GM21619 (cell line): ENCODE measurements around the gene PTP4A2.
"Not testable (repeated sequence)": the region's sequence is repeated elsewhere in the genome, so short reads cannot be mapped to it uniquely, and the experiment has no call there.

Experiments
- ATAC-seq: cut with Tn5 transposase; IDR thresholded peaks from one replicate; pipeline ENCODE4 v1.9.1; 2021; ENCODE audit not compliant: unreplicated experiment

Gene PTP4A2

DNA sequence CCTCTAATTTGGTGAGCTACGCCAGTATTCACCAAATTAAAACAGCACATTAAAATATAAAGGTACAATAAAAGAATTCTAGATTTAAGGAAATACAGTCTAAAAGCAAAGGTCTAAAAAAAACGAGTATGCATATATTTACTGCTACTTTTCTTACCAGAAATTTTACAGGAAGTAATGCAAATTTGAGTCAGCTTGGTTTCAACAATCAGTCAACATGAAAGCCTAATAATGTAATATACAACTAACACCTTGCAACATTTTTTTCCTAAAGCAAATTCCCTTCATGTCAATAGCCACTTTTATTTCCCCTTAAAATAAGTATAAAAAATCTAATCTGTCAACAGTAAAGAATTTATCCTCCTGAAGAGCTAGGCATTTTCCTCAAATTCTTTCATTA is 11.9 kb downstream of the PTP4A2 start:
- no peak for ATAC-seq

DNA sequence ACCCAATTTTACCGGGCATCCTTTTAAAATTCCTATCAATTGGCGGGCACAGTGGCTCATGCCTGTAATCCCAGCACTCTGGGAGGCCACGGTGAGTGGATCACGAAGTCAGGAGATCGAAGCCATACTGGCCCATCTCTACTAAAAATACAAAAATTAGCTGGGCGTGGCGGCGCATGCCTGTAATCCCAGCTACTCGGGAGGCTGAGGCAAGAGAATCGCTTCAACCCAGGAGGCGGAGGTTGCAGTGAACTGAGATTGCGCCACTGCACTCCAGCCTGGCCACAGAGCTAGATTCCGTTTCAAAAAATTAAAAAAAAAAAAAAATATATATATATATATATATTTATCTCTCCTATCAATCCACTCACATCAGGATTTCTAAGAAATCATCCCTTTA is 12.3 kb downstream of the PTP4A2 start:
- not testable (repeated sequence) for ATAC-seq

DNA sequence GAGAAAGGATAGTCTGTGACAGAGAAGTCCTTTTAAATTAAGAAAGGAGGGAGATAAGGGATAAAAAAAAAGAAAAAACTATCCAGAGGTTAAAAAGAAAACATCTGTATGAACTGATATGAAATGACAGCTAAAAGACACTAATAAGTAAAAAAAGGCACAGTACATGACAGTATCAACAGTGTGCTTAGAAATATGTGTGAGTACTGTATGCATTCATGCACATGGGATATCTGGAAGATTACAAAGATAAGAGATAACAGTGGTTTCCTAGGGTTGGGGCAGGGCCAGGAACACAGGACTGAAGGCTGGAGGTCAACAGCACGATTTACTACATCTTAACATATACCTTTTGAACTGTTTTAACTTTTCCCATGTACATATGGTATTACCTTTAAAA is 13.3 kb downstream of the PTP4A2 start:
- no peak for ATAC-seq

DNA sequence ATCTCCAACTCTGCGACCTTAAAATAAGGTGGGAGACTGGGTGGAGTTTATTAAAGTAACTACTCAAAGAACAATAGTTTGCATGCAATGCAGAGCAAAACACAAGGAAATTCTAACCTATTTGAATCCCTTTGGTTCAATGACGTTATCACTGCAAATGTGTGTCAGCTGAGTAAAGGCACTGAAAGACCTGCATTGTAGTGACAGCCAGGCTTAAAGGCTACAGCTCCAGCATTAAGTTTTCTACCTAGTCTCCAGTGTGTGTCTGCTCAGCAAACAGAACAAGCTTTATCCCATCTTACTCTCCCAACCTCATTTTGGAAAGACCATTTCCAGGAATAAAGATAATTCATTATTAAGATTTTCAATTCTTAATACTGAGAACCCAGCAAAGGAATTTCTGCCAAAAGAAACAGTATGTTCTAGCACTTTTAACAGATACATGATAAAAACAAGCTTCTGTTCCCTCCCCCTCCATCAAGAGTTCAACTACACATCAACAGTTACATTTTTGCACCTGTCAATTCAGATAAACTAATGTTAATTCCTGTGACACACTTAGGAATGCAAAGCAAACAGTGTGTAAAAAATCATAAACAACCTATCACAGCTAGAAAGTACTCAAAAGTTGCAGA is 14.2 kb downstream of the PTP4A2 start:
- no peak for ATAC-seq

GRCh38 chr1:31920956-31921355 is 17.2 kb downstream of the PTP4A2 start:
- no peak for ATAC-seq

- no peak for ATAC-seq
These were observed 18.6 kb downstream of the PTP4A2 start for GRCh38 chr1:31919591-31919990.

- no peak for ATAC-seq
These were observed 22.7 kb downstream of the PTP4A2 start for GRCh38 chr1:31915438-31915837.

DNA sequence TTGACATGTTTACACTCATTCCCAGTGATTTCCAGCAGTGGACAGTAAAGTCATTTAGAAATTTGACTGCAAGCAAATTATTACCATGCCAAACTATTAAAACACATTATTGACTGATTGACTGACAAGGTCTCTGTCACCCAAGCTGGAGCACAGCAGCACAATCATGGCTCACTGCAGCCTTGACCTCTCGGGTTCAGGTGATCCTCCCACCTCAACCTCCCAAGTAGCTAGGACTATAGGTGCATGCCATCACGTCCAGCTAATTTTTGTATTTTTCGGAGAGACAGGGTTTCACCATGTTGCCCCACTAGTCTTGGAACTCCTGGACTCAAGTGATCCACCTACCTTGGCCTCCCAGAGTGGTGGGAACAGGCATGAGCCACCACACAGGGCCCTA is 24.2 kb downstream of the PTP4A2 start:
- ATAC-seq: no peak

GRCh38 chr1:31912839-31913239 is 25.3 kb downstream of the PTP4A2 start:
- peak; percentile 77 for ATAC-seq

- ATAC-seq: no peak
These were observed 26.0 kb downstream of the PTP4A2 start for GRCh38 chr1:31911994-31912780.

DNA sequence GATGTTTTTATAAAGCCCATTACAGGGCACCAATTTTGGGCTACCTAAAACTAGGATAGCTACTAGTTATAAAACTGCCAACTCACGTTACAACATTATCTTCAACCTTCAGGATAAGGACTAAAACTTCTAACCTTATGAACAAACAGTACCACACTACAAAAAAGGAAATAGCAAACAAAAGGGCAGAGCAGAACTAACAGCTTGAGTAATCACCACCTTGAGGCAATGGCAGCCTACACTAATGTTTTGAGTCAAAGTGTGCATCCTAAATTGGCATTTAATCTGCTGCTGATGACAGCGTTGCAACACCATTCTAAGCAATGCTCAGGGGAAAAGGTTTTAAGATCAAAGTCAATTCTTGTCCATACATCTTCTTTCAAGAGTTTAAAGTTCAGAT is 27.2 kb downstream of the PTP4A2 start:
- no peak for ATAC-seq

DNA sequence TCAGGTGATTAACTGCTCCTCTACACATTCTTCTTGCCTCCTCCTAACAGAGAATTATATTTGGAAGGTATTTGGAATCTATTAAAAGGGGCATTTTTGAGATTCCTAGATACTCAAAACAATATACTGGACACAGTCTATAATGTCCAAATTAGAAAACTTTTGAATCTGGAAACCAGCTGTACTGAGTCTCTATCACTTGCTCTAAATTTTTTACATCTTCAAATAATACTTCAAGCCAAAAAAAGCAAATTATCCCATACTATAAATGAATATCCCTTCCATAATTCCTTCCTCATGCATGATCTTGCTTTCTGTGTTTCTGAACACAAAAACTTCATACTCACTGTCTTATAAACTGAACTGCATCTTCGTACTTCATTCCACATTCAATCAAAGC is 28.5 kb downstream of the PTP4A2 start:
- ATAC-seq: no peak

- ATAC-seq: no peak
These were observed 31.6 kb downstream of the PTP4A2 start for GRCh38 chr1:31906557-31906956.

DNA sequence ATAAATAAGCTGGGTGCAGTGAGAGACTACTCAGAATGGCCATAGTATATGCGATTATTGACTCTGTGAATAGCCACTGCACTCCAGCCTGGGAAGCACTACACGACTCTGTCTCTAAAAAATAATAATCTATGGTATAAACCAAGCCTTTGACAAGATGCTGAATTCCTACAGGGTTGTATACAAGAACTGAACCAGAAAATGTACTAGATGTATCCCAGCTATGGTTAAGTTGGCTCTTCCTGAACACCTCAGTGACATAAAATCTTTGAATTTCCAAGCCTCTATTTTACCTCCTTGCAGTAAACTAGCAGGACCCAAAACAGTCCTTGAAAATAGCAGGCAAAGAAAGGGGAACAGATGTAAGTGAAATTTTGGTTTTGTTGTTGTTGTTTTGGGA is 32.5 kb downstream of the PTP4A2 start:
- no peak for ATAC-seq

- ATAC-seq: no peak
These were observed 33.1 kb downstream of the PTP4A2 start for GRCh38 chr1:31905093-31905509.

DNA sequence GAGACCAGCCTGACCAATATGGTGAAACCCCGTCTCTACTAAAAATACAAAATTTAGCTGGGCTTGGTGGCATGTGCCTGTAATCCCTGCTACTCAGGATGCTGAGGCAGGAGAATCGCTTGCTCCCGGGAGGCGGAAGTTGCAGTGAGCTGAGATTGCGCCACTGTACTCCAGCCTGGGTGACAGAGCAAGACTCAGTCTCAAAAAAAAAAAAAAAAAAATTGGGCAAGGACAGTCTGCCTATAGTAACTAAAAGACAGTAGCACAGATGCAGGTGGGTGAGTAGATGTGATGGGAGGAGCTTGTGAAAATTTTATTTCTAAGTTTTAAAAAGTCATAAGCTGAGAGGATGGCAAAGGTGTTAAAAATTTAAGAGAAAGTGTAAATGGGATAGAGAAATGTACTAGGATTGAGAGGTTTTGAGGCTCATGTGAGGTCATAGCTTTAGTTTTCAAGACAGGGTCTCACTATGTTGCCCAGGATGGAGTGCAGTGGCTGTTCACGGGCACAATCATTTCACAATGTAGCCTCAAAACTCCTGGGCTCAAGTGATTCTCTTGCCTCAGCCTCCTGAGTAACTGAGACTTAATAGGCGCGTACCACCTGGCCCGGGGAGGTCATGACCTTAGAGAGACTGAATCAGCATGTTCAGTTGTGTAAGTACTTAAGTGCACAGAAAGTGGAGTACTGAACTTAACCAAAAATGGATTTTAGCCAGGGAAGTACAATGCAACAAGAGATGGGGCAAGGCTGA is 33.7 kb downstream of the PTP4A2 start:
- ATAC-seq: no peak

- no peak for ATAC-seq
These were observed 35.7 kb downstream of the PTP4A2 start for GRCh38 chr1:31902510-31902860.

DNA sequence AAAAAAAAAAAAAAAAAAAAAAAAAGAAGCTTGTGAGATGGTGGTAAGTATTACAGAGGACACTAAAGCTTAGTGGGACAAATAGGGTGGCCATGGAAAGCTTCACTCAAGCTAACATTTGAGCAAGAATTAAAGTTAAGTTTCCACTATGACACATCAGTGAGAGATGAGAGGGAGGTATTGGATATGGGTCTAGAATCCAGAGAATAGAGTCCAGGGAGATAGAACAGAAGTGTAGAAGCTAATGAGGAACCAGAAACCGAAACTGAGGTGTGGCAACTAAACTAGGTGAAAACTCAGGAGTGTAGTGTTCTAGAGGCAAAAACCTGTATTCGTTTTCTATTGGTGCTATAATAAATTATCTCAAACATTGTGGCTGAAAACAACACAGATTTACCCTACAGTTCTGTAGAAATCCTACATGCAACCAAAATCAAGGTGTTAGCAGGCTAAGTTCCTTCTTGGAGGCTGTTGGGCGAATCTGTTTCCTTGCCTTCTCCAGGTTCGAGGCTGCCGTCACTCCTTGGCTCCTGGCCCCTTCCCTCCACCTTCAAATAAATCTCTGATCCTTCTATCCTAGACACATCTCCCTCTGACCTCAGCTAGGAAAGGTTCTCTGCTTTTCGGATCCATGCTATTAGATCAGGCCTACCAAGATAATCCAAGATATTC is 36.2 kb downstream of the PTP4A2 start:
- ATAC-seq: no peak

- ATAC-seq: no peak
These were observed 37.4 kb downstream of the PTP4A2 start for GRCh38 chr1:31900790-31901189.

DNA sequence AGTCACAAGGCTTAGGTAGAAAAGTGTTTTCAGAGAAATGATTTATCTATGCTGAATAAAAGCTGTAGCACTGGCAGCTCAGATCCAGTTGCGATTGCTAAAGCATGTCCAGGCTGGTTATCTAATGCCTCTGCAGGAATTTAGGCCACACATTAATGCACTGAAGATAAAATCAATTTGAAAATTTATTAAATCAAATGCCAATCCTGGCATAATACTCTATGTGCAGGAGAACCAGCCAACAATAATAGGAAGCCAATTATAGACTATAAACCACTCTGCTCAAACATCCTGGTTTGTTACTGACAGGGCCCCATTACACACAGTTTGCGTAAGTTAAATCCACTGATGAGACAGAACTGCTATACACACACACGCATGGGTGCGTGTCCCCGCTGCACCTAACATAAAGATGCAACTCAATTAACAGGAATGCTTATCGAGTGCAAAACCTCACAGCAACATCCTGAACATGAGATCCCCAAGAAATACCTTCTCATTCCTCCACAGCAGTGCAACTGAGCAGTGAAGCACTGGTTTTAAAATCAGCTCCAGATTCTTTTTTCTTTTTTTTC is 40.6 kb downstream of the PTP4A2 start:
- ATAC-seq: no peak
